LNCAP (cell line): ENCODE measurements around the gene SBNO2.

Experiments
- TF ChIP-seq, protein P1 (sequence below): fragments of 450-650 bp; IDR thresholded peaks from 2 replicates; pipeline ENCODE4 v1.5.1; 2017; ENCODE audit warnings: mild to moderate bottlenecking

The SBNO2 gene

GRCh38 chr19:1064661-1065605 lies 109.1 kb downstream of the SBNO2 start:
- TF ChIP-seq, protein P1, sequence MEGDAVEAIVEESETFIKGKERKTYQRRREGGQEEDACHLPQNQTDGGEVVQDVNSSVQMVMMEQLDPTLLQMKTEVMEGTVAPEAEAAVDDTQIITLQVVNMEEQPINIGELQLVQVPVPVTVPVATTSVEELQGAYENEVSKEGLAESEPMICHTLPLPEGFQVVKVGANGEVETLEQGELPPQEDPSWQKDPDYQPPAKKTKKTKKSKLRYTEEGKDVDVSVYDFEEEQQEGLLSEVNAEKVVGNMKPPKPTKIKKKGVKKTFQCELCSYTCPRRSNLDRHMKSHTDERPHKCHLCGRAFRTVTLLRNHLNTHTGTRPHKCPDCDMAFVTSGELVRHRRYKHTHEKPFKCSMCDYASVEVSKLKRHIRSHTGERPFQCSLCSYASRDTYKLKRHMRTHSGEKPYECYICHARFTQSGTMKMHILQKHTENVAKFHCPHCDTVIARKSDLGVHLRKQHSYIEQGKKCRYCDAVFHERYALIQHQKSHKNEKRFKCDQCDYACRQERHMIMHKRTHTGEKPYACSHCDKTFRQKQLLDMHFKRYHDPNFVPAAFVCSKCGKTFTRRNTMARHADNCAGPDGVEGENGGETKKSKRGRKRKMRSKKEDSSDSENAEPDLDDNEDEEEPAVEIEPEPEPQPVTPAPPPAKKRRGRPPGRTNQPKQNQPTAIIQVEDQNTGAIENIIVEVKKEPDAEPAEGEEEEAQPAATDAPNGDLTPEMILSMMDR: peak; percentile 38

GRCh38 chr19:1063909-1064660 lies 110.0 kb downstream of the SBNO2 start:
- TF ChIP-seq, protein P1: no peak

DNA sequence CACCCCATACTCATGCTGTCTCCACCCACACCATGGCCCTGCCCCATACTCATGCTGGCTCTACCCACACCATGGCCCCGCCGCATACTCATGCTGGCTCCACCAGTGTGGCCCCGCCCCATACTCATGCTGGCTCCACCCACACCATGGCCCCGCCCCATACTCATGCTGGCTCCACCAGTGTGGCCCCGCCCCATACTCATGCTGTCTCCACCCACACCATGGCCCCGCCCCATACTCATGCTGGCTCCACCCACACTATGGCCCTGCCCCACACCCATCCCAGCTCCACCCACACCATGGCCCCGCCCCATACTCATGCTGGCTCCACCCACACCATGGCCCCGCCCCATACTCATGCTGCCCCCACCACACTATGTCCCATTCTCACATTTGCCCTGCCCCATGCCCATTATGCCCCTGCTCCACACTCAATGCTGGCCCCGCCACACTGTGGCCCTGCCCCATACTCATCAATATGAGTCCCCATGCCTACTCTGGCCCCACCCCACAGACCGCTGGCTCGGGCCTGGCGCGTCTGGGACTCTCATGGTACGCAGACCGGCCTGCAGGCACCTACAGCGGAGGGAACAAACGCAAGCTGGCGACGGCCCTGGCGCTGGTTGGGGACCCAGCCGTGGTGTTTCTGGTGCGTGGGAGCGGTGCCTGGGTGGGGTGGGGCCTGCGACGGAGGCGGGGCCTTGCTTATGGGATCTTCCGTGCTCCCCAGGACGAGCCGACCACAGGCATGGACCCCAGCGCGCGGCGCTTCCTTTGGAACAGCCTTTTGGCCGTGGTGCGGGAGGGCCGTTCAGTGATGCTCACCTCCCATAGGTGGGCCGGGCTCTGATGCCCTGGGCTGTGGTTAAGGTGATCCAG lies 110.8 kb downstream of the SBNO2 start:
- TF ChIP-seq, protein P1: no peak

DNA sequence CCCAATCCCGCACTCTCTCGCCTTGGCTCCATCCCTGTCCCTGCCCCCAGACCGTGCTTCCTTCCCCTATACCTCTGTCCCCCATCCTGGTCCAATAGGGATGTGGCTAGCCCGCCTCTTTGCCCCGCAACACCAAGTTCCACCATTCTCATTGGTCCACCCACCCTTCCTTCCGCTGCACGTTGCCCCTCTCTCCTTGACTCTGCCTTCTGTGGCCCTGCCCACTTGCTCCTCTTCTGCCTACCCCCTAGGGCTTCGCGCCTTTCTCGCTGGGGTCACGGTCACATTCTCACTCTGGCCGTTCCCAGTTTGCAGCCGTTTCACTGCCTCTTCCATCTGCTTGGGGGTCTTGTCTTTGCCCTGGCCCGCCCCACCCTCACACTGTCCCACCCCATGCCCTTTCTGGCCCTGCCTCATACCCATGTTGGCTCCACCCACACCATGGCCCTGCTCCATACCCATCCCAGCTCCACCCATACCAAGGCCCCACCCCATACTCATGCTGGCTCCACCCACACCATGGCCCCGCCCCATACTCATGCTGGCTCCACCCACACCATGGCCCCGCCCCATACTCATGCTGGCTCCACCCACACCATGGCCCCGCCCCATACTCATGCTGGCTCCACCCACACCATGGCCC lies 111.6 kb downstream of the SBNO2 start:
- TF ChIP-seq, protein P1: no peak

GRCh38 chr19:1061987-1062386 lies 112.1 kb downstream of the SBNO2 start:
- TF ChIP-seq, protein P1: no peak

- TF ChIP-seq, protein P1: no peak
Observed at GRCh38 chr19:1060689-1061088, 113.4 kb downstream of the SBNO2 start.
